HUES48 (cell line): ENCODE measurements around the gene INHBB.
"Not testable (repeated sequence)": the region's sequence is repeated elsewhere in the genome, so short reads cannot be mapped to it uniquely, and the experiment has no call there.

Experiments
- H3K27ac ChIP-seq: one replicate; pipeline ENCODE4 v1.7.0; 2013; ENCODE audit warnings: low read depth, low read length, inconsistent platforms
- H3K27me3 ChIP-seq: 2 replicates; pipeline ENCODE4 v1.6.1; 2013; ENCODE audit warnings: mild to moderate bottlenecking, low read length; ENCODE audit not compliant: control insufficient read depth, insufficient read depth
- H3K36me3 ChIP-seq: 2 replicates; pipeline ENCODE4 v1.6.1; 2013; ENCODE audit warnings: low read length; ENCODE audit not compliant: control insufficient read depth, insufficient read depth
- H3K4me1 ChIP-seq: 2 replicates; pipeline ENCODE4 v1.6.1; 2013; ENCODE audit warnings: mild to moderate bottlenecking, low read length; ENCODE audit not compliant: control insufficient read depth, insufficient read depth
- H3K4me3 ChIP-seq: 2 replicates; pipeline ENCODE4 v1.5.1; 2013; ENCODE audit warnings: mild to moderate bottlenecking, low read depth, low read length
- H3K9ac ChIP-seq: 2 replicates; pipeline ENCODE4 v1.6.1; 2013; ENCODE audit warnings: mild to moderate bottlenecking, low read depth, low read length, moderate library complexity
- H3K9me3 ChIP-seq: 2 replicates; pipeline ENCODE4 v1.6.1; 2013; ENCODE audit warnings: low read length; ENCODE audit not compliant: control insufficient read depth, insufficient read depth

The INHBB gene

GRCh38 chr2:120316528-120317179 is 29.3 kb upstream of the INHBB start:
- H3K9ac ChIP-seq: no peak overlapping the region
- H3K9me3 ChIP-seq: no peaks in the 10 kb centered on the region
- peaks cover 4% of the 10 kb centered on the region for H3K4me1 ChIP-seq
- H3K27me3 ChIP-seq: peaks cover 46% of the 10 kb centered on the region
- H3K36me3 ChIP-seq: no peaks in the 10 kb centered on the region
- H3K4me3 ChIP-seq: no peak overlapping the region
- H3K27ac ChIP-seq: no peak overlapping the region

GRCh38 chr2:120317180-120317533 is 28.8 kb upstream of the INHBB start:
- H3K27me3 ChIP-seq: peaks cover 41% of the 10 kb centered on the region
- H3K4me3 ChIP-seq: no peak overlapping the region
- H3K36me3 ChIP-seq: no peaks in the 10 kb centered on the region
- no peak overlapping the region for H3K27ac ChIP-seq
- H3K4me1 ChIP-seq: peaks cover 4% of the 10 kb centered on the region
- H3K9me3 ChIP-seq: no peaks in the 10 kb centered on the region
- H3K9ac ChIP-seq: no peak overlapping the region

- no peak overlapping the region for H3K4me3 ChIP-seq
- peaks cover 33% of the 10 kb centered on the region for H3K27me3 ChIP-seq
- H3K9me3 ChIP-seq: no peaks in the 10 kb centered on the region
- peaks cover 4% of the 10 kb centered on the region; the same call in 1 of the 2 replicates for H3K4me1 ChIP-seq
- no peak overlapping the region for H3K9ac ChIP-seq
- H3K36me3 ChIP-seq: no peaks in the 10 kb centered on the region
- H3K27ac ChIP-seq: no peak overlapping the region
These were observed 28.0 kb upstream of the INHBB start for GRCh38 chr2:120317916-120318315.

GRCh38 chr2:120318626-120319025 is 27.3 kb upstream of the INHBB start:
- Histone ChIP-seq H3K36me3 (no peaks in the 10 kb centered on the region), H3K27me3 (peaks cover 28% of the 10 kb centered on the region), H3K9me3 (no peaks in the 10 kb centered on the region), H3K4me3 (no peak overlapping the region), H3K27ac (no peak overlapping the region), H3K9ac (no peak overlapping the region), H3K4me1 (peaks cover under 1% of the 10 kb centered on the region; the same call in 1 of the 2 replicates)

GRCh38 chr2:120319123-120319522 is 26.8 kb upstream of the INHBB start:
- Histone ChIP-seq H3K9ac (no peak overlapping the region), H3K27me3 (peaks cover 23% of the 10 kb centered on the region), H3K27ac (no peak overlapping the region)

GRCh38 chr2:120319686-120320317 is 26.1 kb upstream of the INHBB start:
- no peak overlapping the region for H3K9ac ChIP-seq
- no peak overlapping the region for H3K27ac ChIP-seq
- H3K36me3 ChIP-seq: no peaks in the 10 kb centered on the region
- peaks cover 16% of the 10 kb centered on the region for H3K27me3 ChIP-seq
- no peaks in the 10 kb centered on the region for H3K9me3 ChIP-seq
- H3K4me1 ChIP-seq: no peaks in the 10 kb centered on the region
- no peak overlapping the region for H3K4me3 ChIP-seq

More at GRCh38 chr2:120319123-120319522, 26.8 kb upstream of the INHBB start:
- no peaks in the 10 kb centered on the region for H3K9me3 ChIP-seq
- no peaks in the 10 kb centered on the region for H3K36me3 ChIP-seq
- H3K4me3 ChIP-seq: no peak overlapping the region
- no peaks in the 10 kb centered on the region for H3K4me1 ChIP-seq

- Histone ChIP-seq H3K4me3 (no peak overlapping the region), H3K9ac (no peak overlapping the region), H3K4me1 (no peaks in the 10 kb centered on the region), H3K36me3 (no peaks in the 10 kb centered on the region), H3K27ac (no peak overlapping the region), H3K9me3 (no peaks in the 10 kb centered on the region), H3K27me3 (peaks cover 10% of the 10 kb centered on the region)
These were observed 25.6 kb upstream of the INHBB start for GRCh38 chr2:120320318-120320851.

GRCh38 chr2:120320887-120321556 is 24.9 kb upstream of the INHBB start:
- H3K27me3 ChIP-seq, H3K9me3 ChIP-seq, H3K9ac ChIP-seq, H3K4me3 ChIP-seq, H3K36me3 ChIP-seq, H3K4me1 ChIP-seq, H3K27ac ChIP-seq: not testable (repeated sequence)

- Histone ChIP-seq H3K27me3 (no peaks in the 10 kb centered on the region; the same call in 1 of the 2 replicates), H3K36me3 (no peaks in the 10 kb centered on the region), H3K9ac (no peak overlapping the region), H3K9me3 (no peaks in the 10 kb centered on the region), H3K4me3 (no peak overlapping the region), H3K27ac (no peak overlapping the region), H3K4me1 (no peaks in the 10 kb centered on the region)
These were observed 24.1 kb upstream of the INHBB start for GRCh38 chr2:120321721-120322284.

- H3K27ac ChIP-seq: no peak overlapping the region
- H3K9me3 ChIP-seq: no peaks in the 10 kb centered on the region
- H3K9ac ChIP-seq: no peak overlapping the region
- H3K27me3 ChIP-seq: no peaks in the 10 kb centered on the region; the same call in 1 of the 2 replicates
- no peak overlapping the region for H3K4me3 ChIP-seq
- no peaks in the 10 kb centered on the region for H3K36me3 ChIP-seq
- H3K4me1 ChIP-seq: no peaks in the 10 kb centered on the region
These were observed 23.6 kb upstream of the INHBB start for GRCh38 chr2:120322329-120322728.

- H3K27ac ChIP-seq: no peak overlapping the region
- no peak overlapping the region for H3K9ac ChIP-seq
- H3K36me3 ChIP-seq: no peaks in the 10 kb centered on the region
- no peak overlapping the region for H3K4me3 ChIP-seq
- H3K9me3 ChIP-seq: no peaks in the 10 kb centered on the region
- no peaks in the 10 kb centered on the region; the same call in 1 of the 2 replicates for H3K27me3 ChIP-seq
- H3K4me1 ChIP-seq: no peaks in the 10 kb centered on the region
These were observed 22.7 kb upstream of the INHBB start for GRCh38 chr2:120323214-120323613.
